ENCODE measurements around the gene ATXN7L2.

ATXN7L2 gene

GRCh38 chr1:109485001-109485400, 1.3 kb downstream of the ATXN7L2 start:
- H3K4me3 ChIP-seq (ENCODE audit: low read length): peak overlapping the region; percentile 74; the same call in 1 of the 2 replicates

GRCh38 chr1:109487261-109487660, 3.6 kb downstream of the ATXN7L2 start:
- H3K27me3 ChIP-seq (replicated peaks; ENCODE audit: insufficient read depth, low read length): no peaks in the 10 kb centered on the region
- H3K79me2 ChIP-seq (ENCODE audit: low read length): 0 out of 2 replicates have a peak, but pooled peaks cover 4% of the 10 kb centered on the region
- H3K4me1 ChIP-seq (ENCODE audit: low read length): no peaks in the 10 kb centered on the region
- no peaks in the 10 kb centered on the region for H3K9me3 ChIP-seq (replicated peaks; ENCODE audit: insufficient read depth, low read length)
- H3K4me3 ChIP-seq (ENCODE audit: low read length): no peak overlapping the region
- no peak overlapping the region for H3K27ac ChIP-seq (ENCODE audit: low read length)
- no peak overlapping the region for H2AFZ ChIP-seq (ENCODE audit: low read length)
- H4K20me1 ChIP-seq (ENCODE audit: insufficient read depth, low read length): no peaks in the 10 kb centered on the region
- no peaks in the 10 kb centered on the region for H3K9me2 ChIP-seq (replicated peaks; ENCODE audit: insufficient read depth, low read length)
- TF ChIP-seq EZH2phosphoT487 (IDR thresholded peaks at IDR 0.05; ENCODE audit: low read length) (no peak), EZH2 (optimal IDR thresholded peaks at IDR 0.05; ENCODE audit: low read depth, low read length) (no peak)
- TF ChIP-seq, protein P1, sequence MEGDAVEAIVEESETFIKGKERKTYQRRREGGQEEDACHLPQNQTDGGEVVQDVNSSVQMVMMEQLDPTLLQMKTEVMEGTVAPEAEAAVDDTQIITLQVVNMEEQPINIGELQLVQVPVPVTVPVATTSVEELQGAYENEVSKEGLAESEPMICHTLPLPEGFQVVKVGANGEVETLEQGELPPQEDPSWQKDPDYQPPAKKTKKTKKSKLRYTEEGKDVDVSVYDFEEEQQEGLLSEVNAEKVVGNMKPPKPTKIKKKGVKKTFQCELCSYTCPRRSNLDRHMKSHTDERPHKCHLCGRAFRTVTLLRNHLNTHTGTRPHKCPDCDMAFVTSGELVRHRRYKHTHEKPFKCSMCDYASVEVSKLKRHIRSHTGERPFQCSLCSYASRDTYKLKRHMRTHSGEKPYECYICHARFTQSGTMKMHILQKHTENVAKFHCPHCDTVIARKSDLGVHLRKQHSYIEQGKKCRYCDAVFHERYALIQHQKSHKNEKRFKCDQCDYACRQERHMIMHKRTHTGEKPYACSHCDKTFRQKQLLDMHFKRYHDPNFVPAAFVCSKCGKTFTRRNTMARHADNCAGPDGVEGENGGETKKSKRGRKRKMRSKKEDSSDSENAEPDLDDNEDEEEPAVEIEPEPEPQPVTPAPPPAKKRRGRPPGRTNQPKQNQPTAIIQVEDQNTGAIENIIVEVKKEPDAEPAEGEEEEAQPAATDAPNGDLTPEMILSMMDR (IDR thresholded peaks at IDR 0.05; ENCODE audit: low read length): no peak
- no peak overlapping the region for H3K9ac ChIP-seq (ENCODE audit: low read length)
- no peak for DNase-seq
- H3K36me3 ChIP-seq (replicated peaks; ENCODE audit: insufficient read depth, low read length): no peaks in the 10 kb centered on the region
- no peaks in the 10 kb centered on the region for H3F3A ChIP-seq (ENCODE audit: insufficient read depth, low read length)
- no peak overlapping the region for H3K4me2 ChIP-seq (ENCODE audit: low read depth, low read length)

More at GRCh38 chr1:109485001-109485400, 1.3 kb downstream of the ATXN7L2 start:
- Histone ChIP-seq H3K27ac (ENCODE audit: low read length) (no peak overlapping the region), H4K20me1 (ENCODE audit: insufficient read depth, low read length) (no peaks in the 10 kb centered on the region), H2AFZ (ENCODE audit: low read length) (no peak overlapping the region), H3K27me3 (replicated peaks; ENCODE audit: insufficient read depth, low read length) (no peaks in the 10 kb centered on the region; the same call in 1 of the 2 replicates), H3K9ac (ENCODE audit: low read length) (no peak overlapping the region), H3K36me3 (replicated peaks; ENCODE audit: insufficient read depth, low read length) (no peaks in the 10 kb centered on the region), H3K4me1 (ENCODE audit: low read length) (no peaks in the 10 kb centered on the region), H3K79me2 (ENCODE audit: low read length) (0 out of 2 replicates have a peak, but pooled peaks cover 4% of the 10 kb centered on the region), H3K4me2 (ENCODE audit: low read depth, low read length) (peak overlapping the region; percentile 82), H3K9me3 (replicated peaks; ENCODE audit: insufficient read depth, low read length) (no peaks in the 10 kb centered on the region), H3F3A (ENCODE audit: insufficient read depth, low read length) (no peaks in the 10 kb centered on the region), H3K9me2 (replicated peaks; ENCODE audit: insufficient read depth, low read length) (no peaks in the 10 kb centered on the region)
- no peak for TF ChIP-seq EZH2 (optimal IDR thresholded peaks at IDR 0.05; ENCODE audit: low read depth, low read length)
- TF ChIP-seq, protein P1 (IDR thresholded peaks at IDR 0.05; ENCODE audit: low read length): no peak
- TF ChIP-seq EZH2phosphoT487 (IDR thresholded peaks at IDR 0.05; ENCODE audit: low read length): no peak
- DNase-seq: no peak

- Histone ChIP-seq H3K79me2 (ENCODE audit: low read length) (0 out of 2 replicates have a peak, but pooled peaks cover 4% of the 10 kb centered on the region), H3K27ac (ENCODE audit: low read length) (no peak overlapping the region), H3K9ac (ENCODE audit: low read length) (no peak overlapping the region), H3K9me2 (replicated peaks; ENCODE audit: insufficient read depth, low read length) (no peaks in the 10 kb centered on the region), H3F3A (ENCODE audit: insufficient read depth, low read length) (no peaks in the 10 kb centered on the region), H3K9me3 (replicated peaks; ENCODE audit: insufficient read depth, low read length) (no peaks in the 10 kb centered on the region), H3K4me3 (ENCODE audit: low read length) (no peak overlapping the region), H3K4me1 (ENCODE audit: low read length) (no peaks in the 10 kb centered on the region), H4K20me1 (ENCODE audit: insufficient read depth, low read length) (no peaks in the 10 kb centered on the region), H3K36me3 (replicated peaks; ENCODE audit: insufficient read depth, low read length) (no peaks in the 10 kb centered on the region), H2AFZ (ENCODE audit: low read length) (no peak overlapping the region), H3K4me2 (ENCODE audit: low read depth, low read length) (no peak overlapping the region), H3K27me3 (replicated peaks; ENCODE audit: insufficient read depth, low read length) (no peaks in the 10 kb centered on the region)
- DNase-seq: no peak
- no peak for TF ChIP-seq EZH2phosphoT487 (IDR thresholded peaks at IDR 0.05; ENCODE audit: low read length)
- TF ChIP-seq EZH2 (optimal IDR thresholded peaks at IDR 0.05; ENCODE audit: low read depth, low read length): no peak
- TF ChIP-seq, protein P1 (IDR thresholded peaks at IDR 0.05; ENCODE audit: low read length): no peak
These were observed 4.5 kb downstream of the ATXN7L2 start for GRCh38 chr1:109488201-109488600.

Measured in MM.1S (cell line).